Thyroid gland (tissue), 4 donors: ENCODE data around the gene ZNF181.

ENCODE experiments used
- CTCF ChIP-seq, 6 experiments: fragments of 200-600 bp in 3 of 6; fragments of 450-650 bp in 3 of 6; sonication (generic) in 3 of 6; IDR thresholded peaks; one replicate each; pipeline ENCODE4 v1.5.1; 2016 to 2019; ENCODE audit warnings: antibody characterized with exemption in 6 of 6, mild to moderate bottlenecking in 2 of 6, inconsistent platforms in 1 of 6, moderate library complexity in 1 of 6
- POLR2A ChIP-seq, 2 donors: fragments of 450-650 bp; IDR thresholded peaks; one replicate each; pipeline ENCODE4 v1.6.1; 2017; ENCODE audit warnings: antibody characterized with exemption in 2 of 2, mild to moderate bottlenecking in 2 of 2, moderate library complexity in 1 of 2

GRCh38 chr19:34722353-34722752 lies 11.7 kb upstream of the ZNF181 start:
- no peak for TF ChIP-seq CTCF (IDR thresholded peaks at IDR 0.05)
- no peak for TF ChIP-seq POLR2A (IDR thresholded peaks at IDR 0.05)
